Activated T-cell treated with anti-CD3 and anti-CD28 coated beads, Interleukin-2, amount 50 U/mL, for 48 hours (primary cell): ENCODE measurements around the gene GPN1.
"Not testable (repeated sequence)": the region's sequence is repeated elsewhere in the genome, so short reads cannot be mapped to it uniquely, and the experiment has no call there.

Experiments
- DNase-seq, 2 experiments: peaks; one replicate each; pipeline ENCODE4 v3.0.0-alpha.2; 2020

Gene GPN1

GRCh38 chr2:27627963-27628766 lies 685 bp upstream of the GPN1 start:
- DNase-seq = no peak

- not testable (repeated sequence) for DNase-seq
Observed at GRCh38 chr2:27630257-27630656, 1.4 kb downstream of the GPN1 start.

GRCh38 chr2:27634291-27634690 lies 5.4 kb downstream of the GPN1 start:
- DNase-seq = no peak

GRCh38 chr2:27636766-27637165 lies 7.9 kb downstream of the GPN1 start:
- no peak for DNase-seq

GRCh38 chr2:27638037-27638637 lies 9.3 kb downstream of the GPN1 start:
- DNase-seq = no peak

GRCh38 chr2:27638709-27639108 lies 9.9 kb downstream of the GPN1 start:
- DNase-seq = no peak

GRCh38 chr2:27640722-27641245 lies 11.9 kb downstream of the GPN1 start:
- no peak for DNase-seq

GRCh38 chr2:27645197-27645596 lies 16.3 kb downstream of the GPN1 start:
- DNase-seq = no peak

GRCh38 chr2:27647289-27647688 lies 18.4 kb downstream of the GPN1 start:
- no peak for DNase-seq

GRCh38 chr2:27647737-27648136 lies 18.9 kb downstream of the GPN1 start:
- no peak for DNase-seq

- no peak for DNase-seq
Observed at GRCh38 chr2:27651056-27651455, 22.2 kb downstream of the GPN1 start.

- DNase-seq = no peak
Observed at GRCh38 chr2:27652341-27652740, 23.5 kb downstream of the GPN1 start.

- DNase-seq = no peak
Observed at GRCh38 chr2:27652790-27653189, 23.9 kb downstream of the GPN1 start.

GRCh38 chr2:27653397-27653796 lies 24.5 kb downstream of the GPN1 start:
- no peak for DNase-seq

- DNase-seq = no peak
Observed at GRCh38 chr2:27655155-27655951, 26.5 kb downstream of the GPN1 start.

GRCh38 chr2:27661371-27661770 lies 32.5 kb downstream of the GPN1 start:
- DNase-seq = no peak

- peak; percentile 86 to 90 for DNase-seq
Observed at GRCh38 chr2:27663285-27664153, 34.7 kb downstream of the GPN1 start, which contains the start of the genes SLC4A1AP and SUPT7L. Gene SLC4A1AP (plus strand): TSS chr2:27663889. CDS start chr2:27663915, 26 bp downstream. Gene SUPT7L (minus strand): TSS chr2:27663614. CDS start chr2:27662192, 1,422 bp downstream.

- no peak for DNase-seq
Observed at GRCh38 chr2:27664154-27664574, 35.3 kb downstream of the GPN1 start.

- no peak for DNase-seq
Observed at GRCh38 chr2:27664622-27665363, 35.9 kb downstream of the GPN1 start.

GRCh38 chr2:27667446-27667845 lies 38.6 kb downstream of the GPN1 start:
- DNase-seq = no peak

- DNase-seq = no peak
Observed at GRCh38 chr2:27671235-27671634, 42.4 kb downstream of the GPN1 start.
